Effector memory CD4-positive, alpha-beta T cell (primary cell): ENCODE measurements around the gene AVL9.

Experiments
- DNase-seq, 3 donors: peaks; one replicate each; pipeline ENCODE4 v3.0.0-alpha.2; 2020
- H3K27ac ChIP-seq: 2 replicates; pipeline ENCODE4 v1.7.0; 2013; ENCODE audit warnings: mild to moderate bottlenecking, low read length, moderate library complexity; ENCODE audit not compliant: insufficient read depth, poor library complexity, severe bottlenecking
- H3K27me3 ChIP-seq: replicated peaks from 2 replicates; pipeline ENCODE4 v1.7.0; 2013; ENCODE audit warnings: mild to moderate bottlenecking, low read length; ENCODE audit not compliant: insufficient read depth, control insufficient read depth, poor library complexity, severe bottlenecking
- H3K36me3 ChIP-seq: 2 replicates; pipeline ENCODE4 v1.7.0; 2013; ENCODE audit warnings: mild to moderate bottlenecking, low read length, moderate library complexity; ENCODE audit not compliant: control insufficient read depth, insufficient read depth
- H3K4me1 ChIP-seq: 2 replicates; pipeline ENCODE4 v1.7.0; 2013; ENCODE audit warnings: low read length, mild to moderate bottlenecking; ENCODE audit not compliant: control insufficient read depth, insufficient read depth, poor library complexity, severe bottlenecking
- H3K4me3 ChIP-seq: 2 replicates; pipeline ENCODE4 v1.7.0; 2013; ENCODE audit warnings: low read length, low read depth, mild to moderate bottlenecking; ENCODE audit not compliant: insufficient read depth, poor library complexity, severe bottlenecking
- H3K9me3 ChIP-seq: 2 replicates; pipeline ENCODE4 v1.7.0; 2013; ENCODE audit warnings: mild to moderate bottlenecking, low read length, moderate library complexity; ENCODE audit not compliant: control insufficient read depth

Gene AVL9

GRCh38 chr7:32560075-32560474 lies 64.8 kb downstream of the AVL9 start:
- DNase-seq, result no peak
- no peaks in the 10 kb centered on the region for H3K4me1 ChIP-seq
- no peaks in the 10 kb centered on the region for H3K27me3 ChIP-seq
- peaks cover 26% of the 10 kb centered on the region for H3K36me3 ChIP-seq
- H3K27ac ChIP-seq, result no peak overlapping the region
- no peaks in the 10 kb centered on the region for H3K9me3 ChIP-seq
- no peak overlapping the region for H3K4me3 ChIP-seq

DNA sequence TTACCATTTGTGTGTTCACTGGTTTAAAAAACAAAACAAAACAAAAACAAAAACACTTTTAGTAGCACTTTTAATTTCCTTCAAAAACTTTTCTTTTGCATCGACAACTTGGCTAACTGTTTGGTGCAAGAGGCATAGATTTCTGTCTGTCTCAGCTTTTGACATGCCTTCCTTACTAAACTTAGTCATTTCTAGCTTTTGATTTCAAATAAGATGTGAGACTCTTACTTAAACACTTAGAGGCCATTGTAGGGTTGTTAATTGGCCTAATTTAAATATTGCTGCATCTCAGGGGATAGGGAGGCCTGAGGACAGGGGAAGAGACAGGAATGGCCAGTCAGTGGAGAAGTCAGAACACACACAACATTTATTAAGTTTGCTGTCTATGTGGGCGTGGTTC lies 66.3 kb downstream of the AVL9 start:
- H3K9me3 ChIP-seq, result no peaks in the 10 kb centered on the region
- peaks cover 19% of the 10 kb centered on the region for H3K36me3 ChIP-seq
- H3K27me3 ChIP-seq, result no peaks in the 10 kb centered on the region
- no peak for DNase-seq
- H3K4me1 ChIP-seq, result no peaks in the 10 kb centered on the region
- H3K27ac ChIP-seq, result no peak overlapping the region
- no peak overlapping the region for H3K4me3 ChIP-seq

DNA sequence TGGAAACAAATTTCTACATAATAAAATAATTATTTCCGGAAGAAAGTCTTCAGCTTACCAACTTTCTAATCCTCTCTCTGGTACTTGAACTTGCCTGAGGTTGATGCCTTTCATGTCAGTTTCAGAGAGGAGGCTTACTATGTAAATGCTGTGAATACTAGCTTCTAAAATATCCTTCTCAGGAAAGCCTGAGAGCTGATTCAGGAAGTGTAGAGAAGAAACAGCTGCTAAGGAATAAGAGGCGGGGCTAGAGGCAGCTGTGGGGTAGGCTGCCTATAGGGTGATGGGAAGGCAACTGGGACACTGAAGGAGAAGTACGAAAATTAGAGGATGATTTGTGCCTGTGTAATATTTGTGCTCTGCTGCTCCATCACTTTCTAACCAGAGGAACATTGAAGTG lies 69.3 kb downstream of the AVL9 start:
- no peaks in the 10 kb centered on the region for H3K4me1 ChIP-seq
- peaks cover 10% of the 10 kb centered on the region for H3K36me3 ChIP-seq
- no peak overlapping the region for H3K27ac ChIP-seq
- no peaks in the 10 kb centered on the region for H3K9me3 ChIP-seq
- DNase-seq, result no peak
- no peak overlapping the region for H3K4me3 ChIP-seq
- H3K27me3 ChIP-seq, result no peaks in the 10 kb centered on the region

DNA sequence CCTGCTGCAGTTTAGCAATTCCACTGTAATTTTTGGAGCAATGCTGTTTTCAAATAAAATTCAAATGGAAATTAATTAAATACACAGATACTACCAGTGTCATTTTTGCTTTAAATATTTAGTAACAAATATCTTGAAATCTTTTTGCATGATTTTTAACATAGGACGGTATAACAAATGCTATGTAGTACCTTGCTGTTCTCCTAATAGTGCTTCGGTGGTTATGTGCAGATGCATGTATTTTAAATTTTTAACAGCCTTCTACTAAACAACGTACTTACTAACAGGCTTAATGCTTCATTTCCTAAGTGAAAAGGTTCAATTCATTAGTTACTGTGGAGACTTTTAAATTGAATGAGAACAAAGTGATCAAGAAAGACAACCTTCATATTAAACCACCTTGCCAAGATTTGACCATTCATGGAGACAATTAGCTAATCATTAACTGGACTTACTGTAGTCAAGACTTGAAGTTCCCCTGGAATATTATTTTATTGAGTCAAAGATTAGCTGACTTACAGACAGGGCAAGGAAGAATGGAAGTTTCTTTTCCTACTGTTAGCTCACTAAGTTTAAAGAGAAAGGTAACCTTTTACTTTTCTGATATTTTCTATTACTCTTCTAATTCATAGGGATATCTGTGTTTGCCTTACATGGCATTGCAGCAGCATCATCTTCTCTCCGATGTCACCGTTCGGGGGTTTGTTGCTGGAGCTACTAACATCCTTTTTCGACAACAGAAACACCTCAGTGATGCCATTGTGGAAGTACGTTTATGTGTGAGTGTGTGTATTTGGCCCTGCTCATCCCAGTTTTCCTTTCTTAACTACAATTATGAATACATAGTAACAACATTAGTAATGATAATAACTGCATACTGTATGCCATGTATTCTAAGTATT lies 74.3 kb downstream of the AVL9 start:
- Histone ChIP-seq H3K4me1 (no peaks in the 10 kb centered on the region), H3K36me3 (peaks cover 25% of the 10 kb centered on the region), H3K9me3 (no peaks in the 10 kb centered on the region), H3K4me3 (no peak overlapping the region), H3K27me3 (no peaks in the 10 kb centered on the region), H3K27ac (no peak overlapping the region)
- no peak for DNase-seq

DNA sequence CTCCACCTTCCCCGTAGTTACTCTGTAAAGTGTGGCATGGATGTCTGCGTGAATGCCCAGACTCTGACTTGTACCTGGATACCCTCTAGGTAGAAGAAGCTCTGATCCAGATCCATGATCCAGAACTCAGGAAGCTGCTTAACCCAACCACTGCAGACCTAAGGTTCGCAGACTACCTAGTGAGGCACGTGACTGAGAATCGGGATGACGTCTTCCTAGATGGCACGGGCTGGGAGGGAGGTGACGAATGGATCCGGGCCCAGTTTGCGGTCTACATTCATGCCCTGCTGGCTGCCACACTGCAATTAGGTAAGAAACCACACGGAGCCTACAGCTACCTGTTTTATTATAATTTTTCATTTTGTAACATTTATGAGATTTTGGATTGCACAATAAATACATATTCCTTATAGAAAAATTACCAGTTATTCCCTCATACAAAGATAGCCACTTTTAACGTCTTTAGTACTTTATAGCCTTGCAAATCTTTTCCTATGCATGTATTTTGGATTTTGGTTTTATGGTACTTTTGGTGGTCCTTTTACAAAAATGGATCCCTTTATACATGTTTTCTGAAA lies 77.9 kb downstream of the AVL9 start:
- peaks cover 59% of the 10 kb centered on the region for H3K36me3 ChIP-seq

DNA sequence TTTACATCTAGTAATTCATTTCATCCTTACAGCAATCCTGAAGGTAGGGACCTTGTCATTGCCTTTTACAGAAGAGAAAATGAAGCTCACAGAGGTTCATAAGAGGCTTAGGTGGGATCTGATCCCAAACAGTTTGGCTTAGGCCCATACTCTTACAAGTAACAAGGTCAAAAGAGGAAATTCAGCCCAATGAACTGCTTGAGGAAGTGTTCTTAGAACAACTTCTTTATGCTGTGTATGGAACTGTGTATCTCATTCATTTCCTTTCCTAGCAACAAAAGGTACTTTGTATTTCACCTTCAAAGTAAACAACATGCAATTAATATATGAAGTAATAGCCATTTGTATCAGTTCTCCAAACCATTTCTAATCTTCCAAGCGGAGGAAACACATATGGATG lies 79.3 kb downstream of the AVL9 start:
- Histone ChIP-seq H3K9me3 (no peaks in the 10 kb centered on the region), H3K27ac (no peak overlapping the region), H3K36me3 (peaks cover 61% of the 10 kb centered on the region), H3K4me3 (no peak overlapping the region), H3K4me1 (no peaks in the 10 kb centered on the region), H3K27me3 (no peaks in the 10 kb centered on the region)
- DNase-seq, result no peak

More for the DNA sequence above, 77.9 kb downstream of the AVL9 start:
- DNase-seq, result no peak
- no peaks in the 10 kb centered on the region for H3K9me3 ChIP-seq
- no peak overlapping the region for H3K27ac ChIP-seq
- no peaks in the 10 kb centered on the region for H3K4me1 ChIP-seq
- H3K4me3 ChIP-seq, result no peak overlapping the region
- no peaks in the 10 kb centered on the region for H3K27me3 ChIP-seq

DNA sequence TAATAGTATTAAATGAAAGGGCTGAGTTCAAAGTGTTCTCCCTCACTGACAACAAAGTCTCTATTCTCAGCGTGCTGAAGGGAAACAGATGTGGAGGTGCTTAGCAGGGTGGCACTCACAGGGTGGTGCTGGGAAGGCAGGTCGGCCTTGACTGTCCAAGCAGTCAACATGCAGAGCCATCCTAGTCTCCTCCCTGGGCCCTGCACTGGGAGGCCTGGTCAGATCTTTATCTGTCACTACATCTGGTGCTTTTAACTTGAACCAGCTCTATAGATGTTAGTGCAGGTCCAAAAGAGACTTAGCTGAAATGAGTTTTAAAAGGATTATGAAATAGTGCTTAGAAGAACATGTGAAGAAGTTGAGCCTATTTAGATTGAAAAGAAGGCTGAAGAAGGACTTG lies 82.1 kb downstream of the AVL9 start:
- H3K4me3 ChIP-seq, result no peak overlapping the region
- no peaks in the 10 kb centered on the region for H3K27me3 ChIP-seq
- no peaks in the 10 kb centered on the region for H3K9me3 ChIP-seq
- no peaks in the 10 kb centered on the region for H3K4me1 ChIP-seq
- peaks cover 70% of the 10 kb centered on the region for H3K36me3 ChIP-seq
- no peak overlapping the region for H3K27ac ChIP-seq
- no peak for DNase-seq

DNA sequence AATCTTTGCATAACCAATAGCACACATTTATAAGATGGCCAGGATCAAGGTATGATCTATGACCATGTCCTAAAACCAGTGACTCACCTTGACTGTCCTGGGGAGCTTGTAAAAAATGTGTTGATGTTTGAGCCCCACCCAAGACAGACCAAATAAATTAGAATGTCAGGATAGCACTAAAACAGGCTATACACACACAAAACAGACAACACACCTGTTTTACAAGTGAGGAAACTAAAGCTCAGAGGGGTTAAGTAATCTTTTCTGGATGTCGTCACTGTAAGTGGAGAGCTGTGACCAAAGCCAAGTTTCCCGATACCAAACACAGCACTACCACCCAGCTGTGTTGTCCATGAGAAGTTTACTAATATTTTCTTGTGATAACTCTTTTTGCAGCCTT lies 84.5 kb downstream of the AVL9 start:
- Histone ChIP-seq H3K9me3 (no peaks in the 10 kb centered on the region), H3K36me3 (peaks cover 66% of the 10 kb centered on the region), H3K27ac (no peak overlapping the region), H3K4me1 (no peaks in the 10 kb centered on the region), H3K4me3 (no peak overlapping the region), H3K27me3 (no peaks in the 10 kb centered on the region)
- no peak for DNase-seq

GRCh38 chr7:32580646-32581045 lies 85.4 kb downstream of the AVL9 start:
- Histone ChIP-seq H3K27me3 (no peaks in the 10 kb centered on the region), H3K27ac (no peak overlapping the region), H3K36me3 (peaks cover 66% of the 10 kb centered on the region), H3K4me3 (no peak overlapping the region), H3K9me3 (no peaks in the 10 kb centered on the region), H3K4me1 (no peaks in the 10 kb centered on the region)
- no peak for DNase-seq

- H3K36me3 ChIP-seq, result peaks cover 56% of the 10 kb centered on the region
- no peak for DNase-seq
Observed at GRCh38 chr7:32582036-32582435, 86.7 kb downstream of the AVL9 start.

More at GRCh38 chr7:32582036-32582435, 86.7 kb downstream of the AVL9 start:
- H3K27me3 ChIP-seq, result no peaks in the 10 kb centered on the region
- no peak overlapping the region for H3K4me3 ChIP-seq
- H3K9me3 ChIP-seq, result no peaks in the 10 kb centered on the region
- no peak overlapping the region for H3K27ac ChIP-seq
- no peaks in the 10 kb centered on the region for H3K4me1 ChIP-seq
